SK-N-SH (cell line): ENCODE measurements around the gene TAS2R38.
"Not testable (repeated sequence)": the region's sequence is repeated elsewhere in the genome, so short reads cannot be mapped to it uniquely, and the experiment has no call there.

Source experiments
- NFIC ChIP-seq: IDR thresholded peaks from 2 replicates; pipeline ENCODE4 v1.4.0; 2012; ENCODE audit warnings: borderline replicate concordance
- TAF1 ChIP-seq: IDR thresholded peaks from 2 replicates; pipeline ENCODE4 v1.6.1; 2012; ENCODE audit warnings: low read depth, mild to moderate bottlenecking, low read length, moderate library complexity, borderline replicate concordance
- TF ChIP-seq, protein P1 (sequence below): fragments of 200-600 bp; sonication (generic); IDR thresholded peaks from 2 replicates; pipeline ENCODE4 v1.6.1; 2017; ENCODE audit warnings: antibody characterized with exemption, mild to moderate bottlenecking, moderate library complexity

GRCh38 chr7:141985926-141986325, 12.4 kb upstream of the TAS2R38 start:
- TF ChIP-seq, protein P1, sequence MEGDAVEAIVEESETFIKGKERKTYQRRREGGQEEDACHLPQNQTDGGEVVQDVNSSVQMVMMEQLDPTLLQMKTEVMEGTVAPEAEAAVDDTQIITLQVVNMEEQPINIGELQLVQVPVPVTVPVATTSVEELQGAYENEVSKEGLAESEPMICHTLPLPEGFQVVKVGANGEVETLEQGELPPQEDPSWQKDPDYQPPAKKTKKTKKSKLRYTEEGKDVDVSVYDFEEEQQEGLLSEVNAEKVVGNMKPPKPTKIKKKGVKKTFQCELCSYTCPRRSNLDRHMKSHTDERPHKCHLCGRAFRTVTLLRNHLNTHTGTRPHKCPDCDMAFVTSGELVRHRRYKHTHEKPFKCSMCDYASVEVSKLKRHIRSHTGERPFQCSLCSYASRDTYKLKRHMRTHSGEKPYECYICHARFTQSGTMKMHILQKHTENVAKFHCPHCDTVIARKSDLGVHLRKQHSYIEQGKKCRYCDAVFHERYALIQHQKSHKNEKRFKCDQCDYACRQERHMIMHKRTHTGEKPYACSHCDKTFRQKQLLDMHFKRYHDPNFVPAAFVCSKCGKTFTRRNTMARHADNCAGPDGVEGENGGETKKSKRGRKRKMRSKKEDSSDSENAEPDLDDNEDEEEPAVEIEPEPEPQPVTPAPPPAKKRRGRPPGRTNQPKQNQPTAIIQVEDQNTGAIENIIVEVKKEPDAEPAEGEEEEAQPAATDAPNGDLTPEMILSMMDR = not testable (repeated sequence)
- not testable (repeated sequence) for TF ChIP-seq TAF1, NFIC
